ENCODE data around the gene TTLL10. TPM values are rescaled to one million over a fixed set of nuclear protein-coding genes. Genes with fewer than 3 reads are reported as not detected.
"Not testable (repeated sequence)": the region's sequence is repeated elsewhere in the genome, so short reads cannot be mapped to it uniquely, and the experiment has no call there.

The TTLL10 gene
- total RNA-seq, 1 experiment from 2014 or later: not detected

- no TSS peak for BruUV-seq (replicated peaks)
- ChIA-PET POLR2A (interaction anchor here (1.2 kb wide), 1 partner anchor 32 kb away, joined by 3 read pairs; no protein-coding TSS in a partner anchor), CTCF (interaction anchor here (0.9 kb wide), 1 partner anchor 53 kb away, joined by 4 read pairs; no protein-coding TSS in a partner anchor)
- intact Hi-C loops (cut with micrococcal nuclease): no loop called here
- peaks cover 14% of the 10 kb centered on the region for H3K27me3 Mint-ChIP-seq (ENCODE audit: insufficient read depth, unreplicated experiment)
- H3K27ac Mint-ChIP-seq (ENCODE audit: low read depth, unreplicated experiment): no peak overlapping the region
- DNase-seq (ENCODE audit: unreplicated experiment): no peak
- no peak overlapping the region for H3K4me3 Mint-ChIP-seq (ENCODE audit: unreplicated experiment)
- no peak for TF ChIP-seq CTCF (IDR thresholded peaks at IDR 0.05; ENCODE audit: unreplicated experiment)
- no peaks in the 10 kb centered on the region for H3K4me1 Mint-ChIP-seq (ENCODE audit: insufficient read depth, unreplicated experiment)
- H3K9me3 Mint-ChIP-seq (ENCODE audit: unreplicated experiment): no peaks in the 10 kb centered on the region
- no peaks in the 10 kb centered on the region for H3K36me3 Mint-ChIP-seq (ENCODE audit: insufficient read depth, unreplicated experiment)
Observed at GRCh38 chr1:1175221-1176062, 1.8 kb downstream of the TTLL10 start.

- H3K36me3 Mint-ChIP-seq (ENCODE audit: insufficient read depth, unreplicated experiment); DNase-seq (ENCODE audit: unreplicated experiment); CTCF ChIA-PET; H3K9me3 Mint-ChIP-seq (ENCODE audit: unreplicated experiment); H3K27ac Mint-ChIP-seq (ENCODE audit: low read depth, unreplicated experiment); BruUV-seq (replicated peaks); H3K4me1 Mint-ChIP-seq (ENCODE audit: insufficient read depth, unreplicated experiment); POLR2A ChIA-PET; intact Hi-C loops (cut with micrococcal nuclease); H3K4me3 Mint-ChIP-seq (ENCODE audit: unreplicated experiment): not testable (repeated sequence)
- peaks cover 14% of the 10 kb centered on the region for H3K27me3 Mint-ChIP-seq (ENCODE audit: insufficient read depth, unreplicated experiment)
Observed at GRCh38 chr1:1176063-1176761, 2.5 kb downstream of the TTLL10 start.

- POLR2A ChIA-PET: no interaction called here
- H3K4me1 Mint-ChIP-seq (ENCODE audit: insufficient read depth, unreplicated experiment): no peaks in the 10 kb centered on the region
- H3K27ac Mint-ChIP-seq (ENCODE audit: low read depth, unreplicated experiment): no peak overlapping the region
- no peaks in the 10 kb centered on the region for H3K36me3 Mint-ChIP-seq (ENCODE audit: insufficient read depth, unreplicated experiment)
- peaks cover 14% of the 10 kb centered on the region for H3K27me3 Mint-ChIP-seq (ENCODE audit: insufficient read depth, unreplicated experiment)
- H3K4me3 Mint-ChIP-seq (ENCODE audit: unreplicated experiment): no peak overlapping the region
- intact Hi-C loops (cut with micrococcal nuclease): no loop called here
- BruUV-seq (replicated peaks): no TSS peak
- CTCF ChIA-PET: no interaction called here
- H3K9me3 Mint-ChIP-seq (ENCODE audit: unreplicated experiment): no peaks in the 10 kb centered on the region
- TF ChIP-seq CTCF (IDR thresholded peaks at IDR 0.05; ENCODE audit: unreplicated experiment): no peak
- no peak for DNase-seq (ENCODE audit: unreplicated experiment)
Observed at GRCh38 chr1:1176931-1177330, 3.3 kb downstream of the TTLL10 start.

- TF ChIP-seq CTCF (IDR thresholded peaks at IDR 0.05; ENCODE audit: unreplicated experiment): no peak
- POLR2A ChIA-PET: no interaction called here
- H3K4me1 Mint-ChIP-seq (ENCODE audit: insufficient read depth, unreplicated experiment): no peaks in the 10 kb centered on the region
- no peak overlapping the region for H3K27ac Mint-ChIP-seq (ENCODE audit: low read depth, unreplicated experiment)
- no TSS peak for BruUV-seq (replicated peaks)
- H3K9me3 Mint-ChIP-seq (ENCODE audit: unreplicated experiment): no peaks in the 10 kb centered on the region
- no peaks in the 10 kb centered on the region for H3K36me3 Mint-ChIP-seq (ENCODE audit: insufficient read depth, unreplicated experiment)
- H3K4me3 Mint-ChIP-seq (ENCODE audit: unreplicated experiment): no peak overlapping the region
- DNase-seq (ENCODE audit: unreplicated experiment): no peak
- intact Hi-C loops (cut with micrococcal nuclease): no loop called here
- CTCF ChIA-PET: no interaction called here
- H3K27me3 Mint-ChIP-seq (ENCODE audit: insufficient read depth, unreplicated experiment): peaks cover 14% of the 10 kb centered on the region
Observed at GRCh38 chr1:1177452-1178206, 3.9 kb downstream of the TTLL10 start.
